Sigmoid colon (tissue), 4 donors: ENCODE measurements around the gene NME2.

Experiments
- EP300 ChIP-seq, 4 donors: sonication (generic); formaldehyde crosslinking; IDR thresholded peaks; one replicate each; pipeline ENCODE4 v1.6.1; 2017; ENCODE audit warnings: antibody characterized with exemption in 4 of 4
- POLR2A ChIP-seq, 2 donors: fragments of 450-650 bp; IDR thresholded peaks; one replicate each; pipeline ENCODE4 v1.6.1; 2016; ENCODE audit warnings: antibody characterized with exemption in 2 of 2, mild to moderate bottlenecking in 2 of 2, moderate library complexity in 2 of 2
- POLR2AphosphoS5 ChIP-seq, 4 donors: sonication (generic); formaldehyde crosslinking; IDR thresholded peaks; one replicate each; pipeline ENCODE4 v1.6.1; 2017; ENCODE audit warnings: antibody characterized with exemption in 4 of 4
- TF ChIP-seq, protein P1 (sequence below), 4 experiments: fragments of 450-650 bp in 3 of 4; fragments of 200-600 bp in 1 of 4; IDR thresholded peaks; one replicate each; pipeline ENCODE4 v1.5.1; 2016 to 2019; ENCODE audit warnings: antibody characterized with exemption in 4 of 4, mild to moderate bottlenecking in 3 of 4, moderate library complexity in 2 of 4

DNA sequence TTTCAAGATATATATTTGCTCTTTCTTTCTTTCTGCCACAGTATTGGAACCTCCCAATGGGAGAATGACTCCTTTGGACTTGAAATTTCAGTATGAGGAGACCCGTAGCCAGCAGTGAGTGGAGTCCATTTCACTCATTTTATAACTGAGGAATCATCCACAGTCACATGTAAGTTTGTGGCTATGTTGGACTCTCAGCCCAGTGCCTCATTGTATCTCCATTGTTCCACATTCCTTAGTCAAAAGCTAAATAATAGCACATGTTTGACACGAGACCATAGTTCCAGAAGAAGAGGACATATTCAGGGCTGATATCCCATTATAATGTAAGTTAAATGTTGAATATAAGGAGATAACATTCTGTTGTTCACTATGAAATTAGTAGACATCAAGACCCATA is 32.8 kb upstream of the NME2 start:
- TF ChIP-seq, protein P1, sequence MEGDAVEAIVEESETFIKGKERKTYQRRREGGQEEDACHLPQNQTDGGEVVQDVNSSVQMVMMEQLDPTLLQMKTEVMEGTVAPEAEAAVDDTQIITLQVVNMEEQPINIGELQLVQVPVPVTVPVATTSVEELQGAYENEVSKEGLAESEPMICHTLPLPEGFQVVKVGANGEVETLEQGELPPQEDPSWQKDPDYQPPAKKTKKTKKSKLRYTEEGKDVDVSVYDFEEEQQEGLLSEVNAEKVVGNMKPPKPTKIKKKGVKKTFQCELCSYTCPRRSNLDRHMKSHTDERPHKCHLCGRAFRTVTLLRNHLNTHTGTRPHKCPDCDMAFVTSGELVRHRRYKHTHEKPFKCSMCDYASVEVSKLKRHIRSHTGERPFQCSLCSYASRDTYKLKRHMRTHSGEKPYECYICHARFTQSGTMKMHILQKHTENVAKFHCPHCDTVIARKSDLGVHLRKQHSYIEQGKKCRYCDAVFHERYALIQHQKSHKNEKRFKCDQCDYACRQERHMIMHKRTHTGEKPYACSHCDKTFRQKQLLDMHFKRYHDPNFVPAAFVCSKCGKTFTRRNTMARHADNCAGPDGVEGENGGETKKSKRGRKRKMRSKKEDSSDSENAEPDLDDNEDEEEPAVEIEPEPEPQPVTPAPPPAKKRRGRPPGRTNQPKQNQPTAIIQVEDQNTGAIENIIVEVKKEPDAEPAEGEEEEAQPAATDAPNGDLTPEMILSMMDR (IDR thresholded peaks at IDR 0.05) = no peak
- TF ChIP-seq POLR2AphosphoS5 (IDR thresholded peaks at IDR 0.05) (no peak), POLR2A (IDR thresholded peaks at IDR 0.05) (no peak), EP300 (IDR thresholded peaks at IDR 0.05) (no peak)
